Medulla oblongata (tissue), 1 donor: Measurements from ENCODE around the gene KCND2.

Experiments
- DNase-seq: peaks from one replicate; pipeline ENCODE4 v3.0.0-alpha.2; 2015; ENCODE audit errors: extremely low spot score

KCND2 gene

GRCh38 chr7:120412139-120413050 lies 139.4 kb downstream of the KCND2 start:
- no peak for DNase-seq

DNA sequence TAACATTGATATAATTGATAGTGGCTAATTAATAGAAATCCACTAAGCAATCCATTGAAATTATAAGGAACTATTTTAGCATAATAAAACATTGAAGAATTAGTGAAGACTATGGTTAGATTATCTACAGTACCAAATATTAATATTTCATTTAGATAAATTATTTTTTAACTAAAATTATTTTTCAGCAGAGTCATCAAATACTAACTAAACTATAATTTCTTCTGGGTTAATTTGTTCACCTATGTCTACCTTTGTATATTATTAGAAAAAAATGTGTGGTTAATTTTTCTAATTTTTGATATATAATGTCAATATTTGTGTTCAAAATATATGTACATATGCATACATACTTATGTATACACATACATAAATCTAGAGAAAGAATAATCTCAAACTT lies 140.2 kb downstream of the KCND2 start:
- DNase-seq = no peak

DNA sequence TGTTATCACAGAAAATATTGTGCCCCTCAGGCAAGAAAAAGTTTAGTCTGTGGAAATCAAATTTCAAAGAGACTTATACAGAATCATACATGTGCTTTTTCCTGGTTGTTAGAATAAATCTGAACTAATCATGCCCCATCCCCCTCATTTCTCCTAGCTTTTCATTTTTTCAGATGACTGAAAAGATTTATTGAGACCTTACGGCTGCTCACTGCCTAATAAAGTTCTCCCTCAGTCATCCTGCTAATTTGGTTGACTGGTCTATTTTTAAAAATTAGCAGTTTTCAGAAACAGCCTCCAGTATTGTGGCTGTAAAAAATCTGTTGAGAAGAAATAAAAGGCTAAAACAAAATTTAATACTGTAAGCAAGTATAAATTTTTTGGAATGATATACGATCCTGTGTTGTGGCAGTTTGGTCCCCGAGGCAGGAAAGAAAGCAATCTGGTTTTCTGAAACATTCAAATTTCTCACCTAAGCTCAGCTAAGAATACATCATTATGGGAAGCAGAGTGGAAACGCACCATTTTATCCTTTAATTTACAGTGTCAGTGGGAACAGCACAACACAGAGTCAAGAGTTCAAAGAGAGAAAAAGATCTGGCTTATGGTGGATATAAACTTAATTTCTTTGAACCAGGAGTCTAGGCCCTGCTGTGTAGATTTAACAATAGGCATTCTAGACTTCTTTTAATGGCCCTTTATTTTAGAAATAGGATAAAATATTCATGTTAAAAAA lies 144.4 kb downstream of the KCND2 start:
- DNase-seq = no peak

GRCh38 chr7:120421151-120421651 lies 148.2 kb downstream of the KCND2 start:
- DNase-seq = no peak

DNA sequence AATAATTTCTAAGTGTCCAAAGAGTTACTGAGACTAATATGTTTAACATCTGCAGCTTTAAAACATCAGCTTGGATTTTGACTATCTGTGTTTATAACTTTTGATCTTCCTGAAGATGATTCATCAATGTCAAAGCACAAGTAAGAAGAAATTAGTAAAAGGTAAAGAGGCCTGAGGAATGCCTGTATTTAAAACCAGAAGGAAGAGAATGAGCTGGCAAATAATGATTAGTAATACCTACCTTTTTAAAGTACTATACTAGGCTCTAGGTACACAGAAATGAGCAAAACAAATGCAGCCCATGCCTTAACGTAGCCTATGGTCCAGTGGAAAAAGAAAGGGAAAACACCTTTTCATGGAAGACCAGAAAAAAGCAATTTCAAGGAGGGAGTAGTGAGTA lies 158.0 kb downstream of the KCND2 start:
- no peak for DNase-seq

- peak; percentile 9 for DNase-seq
Measured at GRCh38 chr7:120436487-120437060, 163.6 kb downstream of the KCND2 start.

DNA sequence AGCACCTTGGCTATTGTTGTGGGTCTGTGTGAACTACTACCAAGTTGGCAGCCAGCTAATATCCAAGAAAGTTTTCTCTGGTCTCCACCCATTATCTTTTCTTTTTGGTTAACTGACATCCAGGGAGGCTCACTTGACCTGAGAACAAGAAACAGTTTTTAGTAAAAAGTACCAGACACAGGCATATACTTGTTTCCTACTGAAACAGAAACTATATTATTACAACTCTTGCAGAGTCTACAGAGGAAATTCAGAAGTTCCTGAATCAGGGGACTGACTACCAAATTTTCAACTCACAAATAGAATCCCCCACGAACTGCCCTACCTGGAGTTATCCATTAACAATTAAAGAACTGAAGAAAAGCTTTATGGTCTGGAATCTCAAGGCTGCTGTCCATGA lies 168.9 kb downstream of the KCND2 start:
- DNase-seq = no peak

- no peak for DNase-seq
Measured at GRCh38 chr7:120442838-120443237, 169.9 kb downstream of the KCND2 start.

- DNase-seq = no peak
Measured at GRCh38 chr7:120444650-120445049, 171.7 kb downstream of the KCND2 start.

- no peak for DNase-seq
Measured at GRCh38 chr7:120445276-120445675, 172.3 kb downstream of the KCND2 start.

GRCh38 chr7:120452665-120453064 lies 179.7 kb downstream of the KCND2 start:
- DNase-seq = no peak

DNA sequence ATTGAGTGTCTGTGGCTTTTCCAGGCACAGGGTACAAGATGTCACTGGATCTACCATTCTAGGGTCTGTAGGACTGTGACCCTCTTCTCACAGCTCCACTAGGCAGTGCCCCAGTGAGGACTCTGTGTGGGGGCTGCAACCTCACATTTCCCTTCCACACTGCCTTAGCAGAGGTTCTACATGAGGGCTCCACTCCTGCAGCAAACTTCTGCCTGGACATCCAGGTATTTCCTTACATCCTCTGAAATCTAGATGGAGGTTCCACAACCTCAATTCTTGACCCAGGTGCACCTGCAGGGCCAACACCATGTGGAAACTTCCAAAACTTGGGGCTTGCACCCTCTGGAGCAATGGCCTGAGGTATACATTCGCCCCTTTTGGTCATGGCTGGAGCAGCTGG lies 183.7 kb downstream of the KCND2 start:
- no peak for DNase-seq

GRCh38 chr7:120460949-120461348 lies 188.0 kb downstream of the KCND2 start:
- no peak for DNase-seq

DNA sequence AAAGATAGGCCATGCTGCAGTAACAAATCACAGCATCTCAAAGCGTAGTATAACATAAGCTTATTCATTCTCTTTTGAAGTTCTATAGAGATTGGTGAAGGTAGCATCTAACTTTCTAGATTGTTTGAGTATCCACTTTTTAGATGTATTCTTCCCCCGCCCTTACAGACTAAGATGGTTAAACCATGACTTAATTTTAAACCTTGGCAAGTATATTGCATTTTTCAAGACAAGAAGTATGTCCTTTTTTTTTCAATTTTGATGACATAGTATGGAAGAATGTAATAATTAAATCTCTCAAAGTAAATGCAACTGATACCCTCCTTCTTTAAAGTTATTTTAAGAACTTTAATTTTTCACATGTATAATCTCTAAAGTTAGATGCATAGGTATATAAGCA lies 190.0 kb downstream of the KCND2 start:
- DNase-seq = no peak

- DNase-seq = no peak
Measured at GRCh38 chr7:120464104-120464503, 191.1 kb downstream of the KCND2 start.

DNA sequence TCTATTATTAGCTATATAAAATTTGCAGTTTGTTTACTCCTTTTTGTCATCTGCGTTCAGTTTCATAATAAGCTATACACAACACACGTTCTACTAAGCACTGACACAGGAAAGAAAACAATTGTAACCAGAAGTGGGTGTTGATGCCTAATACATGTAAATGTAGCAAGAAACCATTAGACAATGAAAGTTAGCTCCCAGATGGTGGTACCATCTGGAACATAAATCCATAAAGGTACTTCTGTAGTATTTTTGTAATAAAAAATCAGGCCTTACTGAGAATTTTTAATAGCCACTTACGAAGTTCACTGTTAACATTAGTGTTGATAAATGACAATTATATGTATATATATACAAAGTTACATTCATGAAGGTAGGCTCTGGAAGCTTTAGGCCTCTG lies 194.7 kb downstream of the KCND2 start:
- no peak for DNase-seq

- no peak for DNase-seq
Measured at GRCh38 chr7:120468611-120469010, 195.6 kb downstream of the KCND2 start.

GRCh38 chr7:120472892-120473291 lies 199.9 kb downstream of the KCND2 start:
- no peak for DNase-seq

DNA sequence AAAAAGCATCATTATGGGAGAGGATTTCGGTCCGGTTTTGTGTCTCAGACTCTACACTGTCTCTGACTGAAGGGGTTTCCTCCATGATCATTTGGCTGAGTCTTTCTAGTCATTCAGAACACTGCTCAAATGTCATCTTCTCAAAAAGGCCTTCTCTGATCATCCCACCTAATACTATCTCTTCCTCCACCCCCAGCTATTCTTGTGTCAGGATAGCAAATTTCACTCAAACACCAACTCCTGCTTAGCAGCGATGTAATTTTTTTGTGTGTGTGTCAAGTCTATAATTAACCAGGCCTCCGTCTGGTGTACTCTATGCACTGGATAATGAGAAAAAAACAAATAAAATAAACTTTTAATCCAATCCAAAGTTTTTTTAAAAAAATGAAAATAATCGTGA lies 200.4 kb downstream of the KCND2 start:
- no peak for DNase-seq

DNA sequence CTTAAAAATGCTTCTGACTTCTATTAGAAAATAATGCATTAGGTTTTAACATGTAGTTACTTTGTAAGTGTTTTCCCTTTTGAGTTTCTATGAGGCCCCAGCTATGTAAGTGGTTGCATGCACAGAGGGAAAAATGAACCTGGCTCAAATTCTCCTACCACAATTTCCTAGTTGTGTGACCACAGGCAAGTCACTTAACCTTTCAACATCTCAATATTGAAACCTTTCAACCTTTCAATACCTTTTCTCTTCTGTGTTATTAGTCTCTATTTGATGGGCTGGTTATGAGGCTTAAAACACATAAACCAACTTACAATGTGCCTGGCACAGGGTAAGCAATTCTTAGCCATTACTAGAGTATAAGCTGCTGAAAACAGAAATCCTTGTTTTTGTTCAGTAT lies 203.0 kb downstream of the KCND2 start:
- DNase-seq = no peak

- no peak for DNase-seq
Measured at GRCh38 chr7:120480472-120480871, 207.5 kb downstream of the KCND2 start.

GRCh38 chr7:120480930-120481329 lies 208.0 kb downstream of the KCND2 start:
- DNase-seq = no peak

GRCh38 chr7:120486164-120486563 lies 213.2 kb downstream of the KCND2 start:
- no peak for DNase-seq
